Neural cell (in vitro differentiated cells): ENCODE measurements around the gene LHX4. TPM values are rescaled to one million over a fixed set of nuclear protein-coding genes. Genes with fewer than 3 reads are reported as not detected.

Experiments used
- H2AFZ ChIP-seq: fragments of 200-600, 300-800 bp; sonication (generic), shearing (Covaris generic); 2 replicates; pipeline ENCODE4 v1.6.0; 2014; ENCODE audit warnings: low read depth, mild to moderate bottlenecking, antibody characterized with exemption, low read length, moderate library complexity
- H3F3A ChIP-seq: fragments of 200-600 bp; shearing (Covaris generic); 2 replicates; pipeline ENCODE4 v1.6.1; 2016; ENCODE audit warnings: mild to moderate bottlenecking, moderate library complexity, mixed read lengths, antibody characterized with exemption, low read length; ENCODE audit not compliant: insufficient read depth, poor library complexity, severe bottlenecking
- H3K27ac ChIP-seq: fragments of 200-600, 300-800 bp; sonication (generic), shearing (Covaris generic); 2 replicates; pipeline ENCODE4 v1.5.1; 2014; ENCODE audit warnings: mild to moderate bottlenecking, low read length, moderate library complexity
- H3K27me3 ChIP-seq: fragments of 300-800, 200-600 bp; sonication (generic), shearing (Covaris generic); 2 replicates; pipeline ENCODE4 v1.6.0; 2014; ENCODE audit warnings: mild to moderate bottlenecking, low read depth, low read length, moderate library complexity; ENCODE audit not compliant: insufficient read depth
- H3K36me3 ChIP-seq: fragments of 300-800, 200-600 bp; sonication (generic), shearing (Covaris generic); 2 replicates; pipeline ENCODE4 v1.5.1; 2014; ENCODE audit warnings: mild to moderate bottlenecking, antibody characterized with exemption, low read length, moderate library complexity; ENCODE audit not compliant: insufficient read depth
- H3K4me2 ChIP-seq: fragments of 300-800, 200-600 bp; sonication (generic), shearing (Covaris generic); 2 replicates; pipeline ENCODE4 v1.6.0; 2014; ENCODE audit warnings: mild to moderate bottlenecking, low read length
- H3K4me3 ChIP-seq: fragments of 300-800, 200-600 bp; sonication (generic), shearing (Covaris generic); 2 replicates; pipeline ENCODE4 v1.5.1; 2014; ENCODE audit warnings: mild to moderate bottlenecking, low read length, moderate library complexity
- H3K79me2 ChIP-seq: fragments of 200-600 bp; shearing (Covaris generic); replicated peaks from 2 replicates; pipeline ENCODE4 v1.6.0; 2014; ENCODE audit warnings: mild to moderate bottlenecking, low read length, moderate library complexity; ENCODE audit not compliant: insufficient read depth
- H3K9ac ChIP-seq: fragments of 300-800, 200-600 bp; sonication (generic), shearing (Covaris generic); 2 replicates; pipeline ENCODE4 v1.6.1; 2016; ENCODE audit warnings: mild to moderate bottlenecking, low read length, mixed read lengths
- H3K9me2 ChIP-seq: fragments of 200-600 bp; shearing (Covaris generic); 2 replicates; pipeline ENCODE4 v1.6.1; 2016; ENCODE audit warnings: mild to moderate bottlenecking, low read length, mixed read lengths; ENCODE audit not compliant: insufficient read depth
- H3K9me3 ChIP-seq: fragments of 200-600, 300-800 bp; sonication (generic), shearing (Covaris generic); 2 replicates; pipeline ENCODE4 v1.6.1; 2016; ENCODE audit warnings: mild to moderate bottlenecking, mixed run types, low read length, moderate library complexity, mixed read lengths
- H4K20me1 ChIP-seq: fragments of 200-600 bp; shearing (Covaris generic); 2 replicates; pipeline ENCODE4 v1.6.1; 2016; ENCODE audit warnings: mild to moderate bottlenecking, mixed run types; ENCODE audit not compliant: insufficient read depth
- EP300 ChIP-seq: fragments of 450-650 bp; conservative IDR thresholded peaks from 2 replicates; pipeline ENCODE4 v1.6.1; 2014; ENCODE audit warnings: antibody characterized with exemption, mild to moderate bottlenecking, moderate library complexity; ENCODE audit not compliant: poor library complexity, severe bottlenecking
- EZH2 ChIP-seq: fragments of 200-600, 300-800 bp; shearing (Covaris generic), sonication (generic); IDR thresholded peaks from 2 replicates; pipeline ENCODE4 v1.6.1; 2014; ENCODE audit warnings: antibody characterized with exemption, low read length, borderline replicate concordance, mild to moderate bottlenecking; ENCODE audit not compliant: insufficient read depth, poor library complexity, severe bottlenecking
- MXI1 ChIP-seq: fragments of 450-650 bp; conservative IDR thresholded peaks from 2 replicates; pipeline ENCODE4 v1.6.1; 2014; ENCODE audit warnings: antibody characterized with exemption, mild to moderate bottlenecking; ENCODE audit not compliant: poor library complexity, severe bottlenecking
- POLR2AphosphoS5 ChIP-seq: IDR thresholded peaks from 2 replicates; pipeline ENCODE4 v1.6.1; 2012
- RAD21 ChIP-seq: fragments of 450-650 bp; conservative IDR thresholded peaks from 2 replicates; pipeline ENCODE4 v1.6.1; 2014; ENCODE audit warnings: antibody characterized with exemption, mild to moderate bottlenecking, moderate library complexity
- SMC3 ChIP-seq: fragments of 450-650 bp; conservative IDR thresholded peaks from 2 replicates; pipeline ENCODE4 v1.6.1; 2014; ENCODE audit warnings: antibody characterized with exemption, mild to moderate bottlenecking, moderate library complexity; ENCODE audit not compliant: poor library complexity
- TAF1 ChIP-seq: IDR thresholded peaks from 2 replicates; pipeline ENCODE4 v1.6.1; 2012; ENCODE audit warnings: low read depth
- polyA plus RNA-seq: library from polyadenylated mRNA; depleted of rRNA; stranded (reverse); fragments of >200 nt; gene quantifications from 2 replicates; pipeline ENCODE4 v1.2.3, GENCODE V29; 2014
- TF ChIP-seq, protein P1 (sequence below): fragments of 450-650 bp; IDR thresholded peaks from 2 replicates; pipeline ENCODE4 v1.5.1; 2014; ENCODE audit warnings: antibody characterized with exemption, mild to moderate bottlenecking, moderate library complexity; ENCODE audit not compliant: poor library complexity, severe bottlenecking
- TF ChIP-seq, protein P2 (sequence below): IDR thresholded peaks from 2 replicates; pipeline ENCODE4 v1.6.1; 2012; ENCODE audit warnings: borderline replicate concordance

The LHX4 gene
- polyA plus RNA-seq, 1 donor from 2014 or later: not detected

- no peaks in the 10 kb centered on the region for H4K20me1 ChIP-seq
- H3K9me2 ChIP-seq: no peaks in the 10 kb centered on the region
- TF ChIP-seq TAF1: no peak
- TF ChIP-seq EZH2: no peak
- TF ChIP-seq POLR2AphosphoS5: no peak
- TF ChIP-seq, protein P1, sequence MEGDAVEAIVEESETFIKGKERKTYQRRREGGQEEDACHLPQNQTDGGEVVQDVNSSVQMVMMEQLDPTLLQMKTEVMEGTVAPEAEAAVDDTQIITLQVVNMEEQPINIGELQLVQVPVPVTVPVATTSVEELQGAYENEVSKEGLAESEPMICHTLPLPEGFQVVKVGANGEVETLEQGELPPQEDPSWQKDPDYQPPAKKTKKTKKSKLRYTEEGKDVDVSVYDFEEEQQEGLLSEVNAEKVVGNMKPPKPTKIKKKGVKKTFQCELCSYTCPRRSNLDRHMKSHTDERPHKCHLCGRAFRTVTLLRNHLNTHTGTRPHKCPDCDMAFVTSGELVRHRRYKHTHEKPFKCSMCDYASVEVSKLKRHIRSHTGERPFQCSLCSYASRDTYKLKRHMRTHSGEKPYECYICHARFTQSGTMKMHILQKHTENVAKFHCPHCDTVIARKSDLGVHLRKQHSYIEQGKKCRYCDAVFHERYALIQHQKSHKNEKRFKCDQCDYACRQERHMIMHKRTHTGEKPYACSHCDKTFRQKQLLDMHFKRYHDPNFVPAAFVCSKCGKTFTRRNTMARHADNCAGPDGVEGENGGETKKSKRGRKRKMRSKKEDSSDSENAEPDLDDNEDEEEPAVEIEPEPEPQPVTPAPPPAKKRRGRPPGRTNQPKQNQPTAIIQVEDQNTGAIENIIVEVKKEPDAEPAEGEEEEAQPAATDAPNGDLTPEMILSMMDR: no peak
- no peak for TF ChIP-seq EP300
- TF ChIP-seq, protein P2, sequence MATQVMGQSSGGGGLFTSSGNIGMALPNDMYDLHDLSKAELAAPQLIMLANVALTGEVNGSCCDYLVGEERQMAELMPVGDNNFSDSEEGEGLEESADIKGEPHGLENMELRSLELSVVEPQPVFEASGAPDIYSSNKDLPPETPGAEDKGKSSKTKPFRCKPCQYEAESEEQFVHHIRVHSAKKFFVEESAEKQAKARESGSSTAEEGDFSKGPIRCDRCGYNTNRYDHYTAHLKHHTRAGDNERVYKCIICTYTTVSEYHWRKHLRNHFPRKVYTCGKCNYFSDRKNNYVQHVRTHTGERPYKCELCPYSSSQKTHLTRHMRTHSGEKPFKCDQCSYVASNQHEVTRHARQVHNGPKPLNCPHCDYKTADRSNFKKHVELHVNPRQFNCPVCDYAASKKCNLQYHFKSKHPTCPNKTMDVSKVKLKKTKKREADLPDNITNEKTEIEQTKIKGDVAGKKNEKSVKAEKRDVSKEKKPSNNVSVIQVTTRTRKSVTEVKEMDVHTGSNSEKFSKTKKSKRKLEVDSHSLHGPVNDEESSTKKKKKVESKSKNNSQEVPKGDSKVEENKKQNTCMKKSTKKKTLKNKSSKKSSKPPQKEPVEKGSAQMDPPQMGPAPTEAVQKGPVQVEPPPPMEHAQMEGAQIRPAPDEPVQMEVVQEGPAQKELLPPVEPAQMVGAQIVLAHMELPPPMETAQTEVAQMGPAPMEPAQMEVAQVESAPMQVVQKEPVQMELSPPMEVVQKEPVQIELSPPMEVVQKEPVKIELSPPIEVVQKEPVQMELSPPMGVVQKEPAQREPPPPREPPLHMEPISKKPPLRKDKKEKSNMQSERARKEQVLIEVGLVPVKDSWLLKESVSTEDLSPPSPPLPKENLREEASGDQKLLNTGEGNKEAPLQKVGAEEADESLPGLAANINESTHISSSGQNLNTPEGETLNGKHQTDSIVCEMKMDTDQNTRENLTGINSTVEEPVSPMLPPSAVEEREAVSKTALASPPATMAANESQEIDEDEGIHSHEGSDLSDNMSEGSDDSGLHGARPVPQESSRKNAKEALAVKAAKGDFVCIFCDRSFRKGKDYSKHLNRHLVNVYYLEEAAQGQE: no peak
- TF ChIP-seq MXI1: no peak
- no peak for TF ChIP-seq SMC3
- no peak for TF ChIP-seq RAD21
- H3K79me2 ChIP-seq: no peaks in the 10 kb centered on the region
- H3K9ac ChIP-seq: no peak overlapping the region
- H2AFZ ChIP-seq: no peak overlapping the region
- no peaks in the 10 kb centered on the region for H3K36me3 ChIP-seq
- no peak overlapping the region for H3K27ac ChIP-seq
- H3K4me2 ChIP-seq: no peak overlapping the region
- no peak overlapping the region for H3K4me3 ChIP-seq
- H3K9me3 ChIP-seq: no peaks in the 10 kb centered on the region
- no peaks in the 10 kb centered on the region for H3K27me3 ChIP-seq
- no peaks in the 10 kb centered on the region for H3F3A ChIP-seq
Measured at GRCh38 chr1:180290265-180291001, 60.4 kb downstream of the LHX4 start.

- Histone ChIP-seq H4K20me1 (no peaks in the 10 kb centered on the region), H3K4me2 (no peak overlapping the region), H3K79me2 (no peaks in the 10 kb centered on the region), H3K27ac (no peak overlapping the region), H3K9me2 (no peaks in the 10 kb centered on the region), H3K36me3 (no peaks in the 10 kb centered on the region), H3K27me3 (no peaks in the 10 kb centered on the region), H2AFZ (no peak overlapping the region), H3K9ac (no peak overlapping the region), H3F3A (no peaks in the 10 kb centered on the region), H3K4me3 (no peak overlapping the region), H3K9me3 (no peaks in the 10 kb centered on the region)
- TF ChIP-seq EP300 (no peak), EZH2 (no peak), SMC3 (no peak), POLR2AphosphoS5 (no peak), RAD21 (no peak), MXI1 (no peak), TAF1 (no peak)
- TF ChIP-seq, protein P1: no peak
- TF ChIP-seq, protein P2: no peak
Measured at GRCh38 chr1:180291004-180291403, 60.9 kb downstream of the LHX4 start.
